ENCODE data around the gene CYP2U1. TPM values are rescaled to one million over a fixed set of nuclear protein-coding genes. Genes with fewer than 3 reads are reported as not detected.

The CYP2U1 gene
- total and polyA plus RNA-seq, 2 experiments from 2014 or later, result 3.2 to 9.9 TPM

DNA sequence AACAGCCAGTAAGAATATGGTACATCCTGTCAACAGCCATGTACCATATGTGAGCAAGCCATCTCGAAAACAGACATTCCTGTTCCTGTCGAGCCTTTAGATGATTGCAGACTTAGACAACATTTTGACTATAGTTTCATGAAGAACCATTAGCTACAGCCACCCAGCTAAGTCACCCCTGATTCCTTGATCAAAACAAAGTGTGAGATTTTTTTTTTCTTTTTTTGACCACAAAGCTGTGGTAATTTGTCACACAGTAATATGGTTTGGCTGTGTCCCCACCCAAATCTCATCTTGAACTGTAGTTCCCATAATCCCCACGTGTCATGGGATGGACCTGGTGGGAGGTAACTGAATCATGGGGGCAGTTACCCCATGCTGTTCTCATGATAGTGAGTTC is 43.2 kb downstream of the CYP2U1 start:
- Histone ChIP-seq H3K4me1 (ENCODE audit: insufficient read depth) (no peaks in the 10 kb centered on the region), H3K9me2 (ENCODE audit: insufficient read depth) (peaks cover 5% of the 10 kb centered on the region; the same call in 1 of the 2 replicates), H3K4me2 (no peak overlapping the region), H2AFZ (no peak overlapping the region), H3F3A (replicated peaks; ENCODE audit: low read depth) (no peaks in the 10 kb centered on the region), H3K27me3 (ENCODE audit: insufficient read depth) (no peaks in the 10 kb centered on the region), H4K20me1 (replicated peaks; ENCODE audit: insufficient read depth) (no peaks in the 10 kb centered on the region), H3K36me3 (ENCODE audit: insufficient read depth) (no peaks in the 10 kb centered on the region), H3K27ac (ENCODE audit: low read depth) (no peak overlapping the region), H3K4me3 (no peak overlapping the region), H3K79me2 (replicated peaks; ENCODE audit: insufficient read depth) (no peaks in the 10 kb centered on the region)
- H3K27ac Mint-ChIP-seq, result no peak overlapping the region
- no peak for ATAC-seq
- no peaks in the 10 kb centered on the region; the same call in 2 of the 3 replicates for H3K4me1 Mint-ChIP-seq
- DNase-seq (ENCODE audit: low spot score), result no peak
- no peaks in the 10 kb centered on the region for H3K27me3 Mint-ChIP-seq (ENCODE audit: insufficient read depth, low read depth, poor library complexity)
- H3K9me3 Mint-ChIP-seq, result no peaks in the 10 kb centered on the region; the same call in 2 of the 3 replicates
- TF ChIP-seq EZH2 (IDR thresholded peaks at IDR 0.05; ENCODE audit: low read depth, unreplicated experiment) (no peak), CREB1 (CRISPR knock-in tag; IDR thresholded peaks at IDR 0.05; ENCODE audit: low read depth) (no peak), ZNF114 (CRISPR knock-in tag; IDR thresholded peaks at IDR 0.05) (no peak), EZH2phosphoT487 (IDR thresholded peaks at IDR 0.05; ENCODE audit: unreplicated experiment) (no peak), ZNF331 (CRISPR knock-in tag; IDR thresholded peaks at IDR 0.05; ENCODE audit: low read depth) (no peak), NANOG (IDR thresholded peaks at IDR 0.05; ENCODE audit: borderline replicate concordance) (no peak)
- TF ChIP-seq, protein P1, sequence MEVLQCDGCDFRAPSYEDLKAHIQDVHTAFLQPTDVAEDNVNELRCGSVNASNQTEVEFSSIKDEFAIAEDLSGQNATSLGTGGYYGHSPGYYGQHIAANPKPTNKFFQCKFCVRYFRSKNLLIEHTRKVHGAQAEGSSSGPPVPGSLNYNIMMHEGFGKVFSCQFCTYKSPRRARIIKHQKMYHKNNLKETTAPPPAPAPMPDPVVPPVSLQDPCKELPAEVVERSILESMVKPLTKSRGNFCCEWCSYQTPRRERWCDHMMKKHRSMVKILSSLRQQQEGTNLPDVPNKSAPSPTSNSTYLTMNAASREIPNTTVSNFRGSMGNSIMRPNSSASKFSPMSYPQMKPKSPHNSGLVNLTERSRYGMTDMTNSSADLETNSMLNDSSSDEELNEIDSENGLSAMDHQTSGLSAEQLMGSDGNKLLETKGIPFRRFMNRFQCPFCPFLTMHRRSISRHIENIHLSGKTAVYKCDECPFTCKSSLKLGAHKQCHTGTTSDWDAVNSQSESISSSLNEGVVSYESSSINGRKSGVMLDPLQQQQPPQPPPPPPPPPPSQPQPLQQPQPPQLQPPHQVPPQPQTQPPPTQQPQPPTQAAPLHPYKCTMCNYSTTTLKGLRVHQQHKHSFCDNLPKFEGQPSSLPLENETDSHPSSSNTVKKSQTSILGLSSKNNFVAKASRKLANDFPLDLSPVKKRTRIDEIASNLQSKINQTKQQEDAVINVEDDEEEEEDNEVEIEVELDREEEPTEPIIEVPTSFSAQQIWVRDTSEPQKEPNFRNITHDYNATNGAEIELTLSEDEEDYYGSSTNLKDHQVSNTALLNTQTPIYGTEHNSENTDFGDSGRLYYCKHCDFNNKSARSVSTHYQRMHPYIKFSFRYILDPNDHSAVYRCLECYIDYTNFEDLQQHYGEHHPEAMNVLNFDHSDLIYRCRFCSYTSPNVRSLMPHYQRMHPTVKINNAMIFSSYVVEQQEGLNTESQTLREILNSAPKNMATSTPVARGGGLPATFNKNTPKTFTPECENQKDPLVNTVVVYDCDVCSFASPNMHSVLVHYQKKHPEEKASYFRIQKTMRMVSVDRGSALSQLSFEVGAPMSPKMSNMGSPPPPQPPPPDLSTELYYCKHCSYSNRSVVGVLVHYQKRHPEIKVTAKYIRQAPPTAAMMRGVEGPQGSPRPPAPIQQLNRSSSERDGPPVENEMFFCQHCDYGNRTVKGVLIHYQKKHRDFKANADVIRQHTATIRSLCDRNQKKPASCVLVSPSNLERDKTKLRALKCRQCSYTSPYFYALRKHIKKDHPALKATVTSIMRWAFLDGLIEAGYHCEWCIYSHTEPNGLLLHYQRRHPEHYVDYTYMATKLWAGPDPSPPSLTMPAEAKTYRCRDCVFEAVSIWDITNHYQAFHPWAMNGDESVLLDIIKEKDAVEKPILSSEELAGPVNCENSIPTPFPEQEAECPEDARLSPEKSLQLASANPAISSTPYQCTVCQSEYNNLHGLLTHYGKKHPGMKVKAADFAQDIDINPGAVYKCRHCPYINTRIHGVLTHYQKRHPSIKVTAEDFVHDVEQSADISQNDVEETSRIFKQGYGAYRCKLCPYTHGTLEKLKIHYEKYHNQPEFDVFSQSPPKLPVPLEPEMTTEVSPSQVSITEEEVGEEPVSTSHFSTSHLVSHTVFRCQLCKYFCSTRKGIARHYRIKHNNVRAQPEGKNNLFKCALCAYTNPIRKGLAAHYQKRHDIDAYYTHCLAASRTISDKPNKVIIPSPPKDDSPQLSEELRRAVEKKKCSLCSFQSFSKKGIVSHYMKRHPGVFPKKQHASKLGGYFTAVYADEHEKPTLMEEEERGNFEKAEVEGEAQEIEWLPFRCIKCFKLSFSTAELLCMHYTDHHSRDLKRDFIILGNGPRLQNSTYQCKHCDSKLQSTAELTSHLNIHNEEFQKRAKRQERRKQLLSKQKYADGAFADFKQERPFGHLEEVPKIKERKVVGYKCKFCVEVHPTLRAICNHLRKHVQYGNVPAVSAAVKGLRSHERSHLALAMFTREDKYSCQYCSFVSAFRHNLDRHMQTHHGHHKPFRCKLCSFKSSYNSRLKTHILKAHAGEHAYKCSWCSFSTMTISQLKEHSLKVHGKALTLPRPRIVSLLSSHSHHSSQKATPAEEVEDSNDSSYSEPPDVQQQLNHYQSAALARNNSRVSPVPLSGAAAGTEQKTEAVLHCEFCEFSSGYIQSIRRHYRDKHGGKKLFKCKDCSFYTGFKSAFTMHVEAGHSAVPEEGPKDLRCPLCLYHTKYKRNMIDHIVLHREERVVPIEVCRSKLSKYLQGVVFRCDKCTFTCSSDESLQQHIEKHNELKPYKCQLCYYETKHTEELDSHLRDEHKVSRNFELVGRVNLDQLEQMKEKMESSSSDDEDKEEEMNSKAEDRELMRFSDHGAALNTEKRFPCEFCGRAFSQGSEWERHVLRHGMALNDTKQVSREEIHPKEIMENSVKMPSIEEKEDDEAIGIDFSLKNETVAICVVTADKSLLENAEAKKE (CRISPR knock-in tag; IDR thresholded peaks at IDR 0.05), result no peak
- H3K4me3 Mint-ChIP-seq, result no peak overlapping the region
- H3K36me3 Mint-ChIP-seq (ENCODE audit: low read depth), result no peaks in the 10 kb centered on the region
